ENCODE data around the gene HMGCS2.

Gene HMGCS2

GRCh38 chr1:119768778-119769177 is at the start of gene HMGCS2:
TSS of gene HMGCS2 (minus strand) at chr1:119768905. CDS start at chr1:119768844, 61 bp downstream.
- DNase-seq: no peak

GRCh38 chr1:119818181-119818580 is 49.5 kb upstream of the HMGCS2 start:
- no peak for DNase-seq

GRCh38 chr1:119816407-119816806 is 47.7 kb upstream of the HMGCS2 start:
- DNase-seq: no peak

GRCh38 chr1:119815928-119816327 is 47.2 kb upstream of the HMGCS2 start:
- DNase-seq: no peak

GRCh38 chr1:119815361-119815760 is 46.7 kb upstream of the HMGCS2 start:
- DNase-seq: no peak

GRCh38 chr1:119814288-119814687 is 45.6 kb upstream of the HMGCS2 start:
- DNase-seq: no peak

- DNase-seq: no peak
Observed at GRCh38 chr1:119811985-119812557, 43.4 kb upstream of the HMGCS2 start.

- DNase-seq: no peak
Observed at GRCh38 chr1:119811387-119811786, 42.7 kb upstream of the HMGCS2 start, which contains the start of gene REG4. TSS of gene REG4 (minus strand) at chr1:119811460. CDS start at chr1:119808769, 2,691 bp downstream.

GRCh38 chr1:119808972-119809550 is 40.4 kb upstream of the HMGCS2 start:
- peak; percentile 27 for DNase-seq

GRCh38 chr1:119808491-119808890 is 39.8 kb upstream of the HMGCS2 start:
- DNase-seq: no peak

- no peak for DNase-seq
Observed at GRCh38 chr1:119806489-119806888, 37.8 kb upstream of the HMGCS2 start.

GRCh38 chr1:119805746-119806145 is 37.0 kb upstream of the HMGCS2 start:
- no peak for DNase-seq

GRCh38 chr1:119805247-119805646 is 36.5 kb upstream of the HMGCS2 start:
- no peak for DNase-seq

GRCh38 chr1:119799599-119800177 is 31.0 kb upstream of the HMGCS2 start:
- no peak for DNase-seq

- DNase-seq: no peak
Observed at GRCh38 chr1:119799003-119799402, 30.3 kb upstream of the HMGCS2 start.

GRCh38 chr1:119797606-119798005 is 28.9 kb upstream of the HMGCS2 start:
- no peak for DNase-seq

- no peak for DNase-seq
Observed at GRCh38 chr1:119797162-119797561, 28.5 kb upstream of the HMGCS2 start.

- DNase-seq: no peak
Observed at GRCh38 chr1:119795261-119796200, 26.8 kb upstream of the HMGCS2 start.

- no peak for DNase-seq
Observed at GRCh38 chr1:119794876-119795240, 26.2 kb upstream of the HMGCS2 start.

GRCh38 chr1:119794230-119794875 is 25.6 kb upstream of the HMGCS2 start:
- DNase-seq: no peak

- DNase-seq: no peak
Observed at GRCh38 chr1:119791377-119791776, 22.7 kb upstream of the HMGCS2 start.

- no peak for DNase-seq
Observed at GRCh38 chr1:119790451-119791198, 21.9 kb upstream of the HMGCS2 start.
